GF-D8 (cell line): ENCODE data around the gene RPS6KA6.

Experiments
- DNase-seq: peaks from one replicate; lab custom pipeline; 2025; lab: John Stamatoyannopoulos, UW

Gene RPS6KA6

GRCh38 chrX:84187533-84188319 is at the start of gene RPS6KA6:
TSS of gene RPS6KA6 (minus strand) at chrX:84188199. CDS start at chrX:84187899, 300 bp downstream.
- DNase-seq, result no peak

GRCh38 chrX:84224741-84225140 is 36.7 kb upstream of the RPS6KA6 start:
- no peak for DNase-seq

- DNase-seq, result no peak
Measured at GRCh38 chrX:84223261-84223660, 35.3 kb upstream of the RPS6KA6 start.

GRCh38 chrX:84221181-84221580 is 33.2 kb upstream of the RPS6KA6 start:
- DNase-seq, result no peak

- no peak for DNase-seq
Measured at GRCh38 chrX:84219551-84219950, 31.6 kb upstream of the RPS6KA6 start.

GRCh38 chrX:84218726-84219125 is 30.7 kb upstream of the RPS6KA6 start:
- no peak for DNase-seq

- no peak for DNase-seq
Measured at GRCh38 chrX:84216881-84217280, 28.9 kb upstream of the RPS6KA6 start.

- DNase-seq, result no peak
Measured at GRCh38 chrX:84216406-84216805, 28.4 kb upstream of the RPS6KA6 start.

- no peak for DNase-seq
Measured at GRCh38 chrX:84205276-84205675, 17.3 kb upstream of the RPS6KA6 start.

- DNase-seq, result no peak
Measured at GRCh38 chrX:84199688-84200087, 11.7 kb upstream of the RPS6KA6 start.

GRCh38 chrX:84197550-84197949 is 9.6 kb upstream of the RPS6KA6 start:
- DNase-seq, result no peak

GRCh38 chrX:84192006-84192405 is 4.0 kb upstream of the RPS6KA6 start:
- DNase-seq, result no peak

- DNase-seq, result no peak
Measured at GRCh38 chrX:84189125-84189524, 1.1 kb upstream of the RPS6KA6 start.

GRCh38 chrX:84188320-84188834 is 378 bp upstream of the RPS6KA6 start:
- no peak for DNase-seq

- DNase-seq, result no peak
Measured at GRCh38 chrX:84186603-84187532, 1.1 kb downstream of the RPS6KA6 start.

GRCh38 chrX:84182516-84182915 is 5.5 kb downstream of the RPS6KA6 start:
- no peak for DNase-seq

- DNase-seq, result no peak
Measured at GRCh38 chrX:84175958-84176357, 12.0 kb downstream of the RPS6KA6 start.

GRCh38 chrX:84175274-84175673 is 12.7 kb downstream of the RPS6KA6 start:
- no peak for DNase-seq

GRCh38 chrX:84174348-84174747 is 13.7 kb downstream of the RPS6KA6 start:
- DNase-seq, result no peak

GRCh38 chrX:84170931-84171330 is 17.1 kb downstream of the RPS6KA6 start:
- DNase-seq, result no peak

GRCh38 chrX:84168574-84168973 is 19.4 kb downstream of the RPS6KA6 start:
- no peak for DNase-seq

- no peak for DNase-seq
Measured at GRCh38 chrX:84168095-84168494, 19.9 kb downstream of the RPS6KA6 start.

- DNase-seq, result no peak
Measured at GRCh38 chrX:84165711-84166110, 22.3 kb downstream of the RPS6KA6 start.
